Loucy (cell line): Measurements from ENCODE around the gene CNP.

Source experiments
- H2AFZ ChIP-seq: fragments of 200-600 bp; sonication (generic); 2 replicates; pipeline ENCODE4 v1.6.0; 2016; ENCODE audit warnings: antibody characterized with exemption, mild to moderate bottlenecking, low read length, moderate library complexity
- H3F3A ChIP-seq: fragments of 200-600 bp; 2 replicates; pipeline ENCODE4 v1.6.0; 2016; ENCODE audit warnings: antibody characterized with exemption, low read depth, mild to moderate bottlenecking
- H3K27me3 ChIP-seq: fragments of 200-600 bp; sonication (generic); 2 replicates; pipeline ENCODE4 v1.6.1; 2014; ENCODE audit warnings: low read length, mild to moderate bottlenecking; ENCODE audit not compliant: insufficient read depth, poor library complexity, severe bottlenecking
- H3K36me3 ChIP-seq: fragments of 200-600 bp; sonication (generic); 2 replicates; pipeline ENCODE4 v1.6.1; 2016; ENCODE audit warnings: low read length; ENCODE audit not compliant: insufficient read depth
- H3K4me1 ChIP-seq: fragments of 200-600 bp; sonication (generic); 2 replicates; pipeline ENCODE4 v1.5.1; 2014; ENCODE audit warnings: low read length, mild to moderate bottlenecking; ENCODE audit not compliant: insufficient read depth, poor library complexity, severe bottlenecking
- H3K4me2 ChIP-seq: fragments of 200-600 bp; sonication (generic); 2 replicates; pipeline ENCODE4 v1.6.0; 2014; ENCODE audit warnings: antibody characterized with exemption, low read length, low read depth, mild to moderate bottlenecking; ENCODE audit not compliant: poor library complexity, severe bottlenecking
- H3K4me3 ChIP-seq: fragments of 200-600 bp; sonication (generic); 2 replicates; pipeline ENCODE4 v1.5.1; 2014; ENCODE audit warnings: low read length, mild to moderate bottlenecking, mixed read lengths; ENCODE audit not compliant: poor library complexity, severe bottlenecking
- H3K79me2 ChIP-seq: fragments of 200-600 bp; sonication (generic); 2 replicates; pipeline ENCODE4 v1.6.1; 2014; ENCODE audit warnings: low read length; ENCODE audit not compliant: insufficient read depth
- H3K9ac ChIP-seq: fragments of 200-600 bp; sonication (generic); 2 replicates; pipeline ENCODE4 v1.6.0; 2014; ENCODE audit warnings: mild to moderate bottlenecking, low read depth, low read length, moderate library complexity; ENCODE audit not compliant: poor library complexity, severe bottlenecking
- H3K9me2 ChIP-seq: fragments of 200-600 bp; sonication (generic); replicated peaks from 2 replicates; pipeline ENCODE4 v1.6.1; 2016; ENCODE audit warnings: low read depth, low read length, mixed read lengths
- H3K9me3 ChIP-seq: fragments of 200-600 bp; sonication (generic); 2 replicates; pipeline ENCODE4 v1.6.1; 2014; ENCODE audit warnings: mild to moderate bottlenecking, antibody characterized with exemption, low read length, low read depth; ENCODE audit not compliant: insufficient read depth
- H4K20me1 ChIP-seq: fragments of 200-600 bp; sonication (generic); 2 replicates; pipeline ENCODE4 v1.6.0; 2014; ENCODE audit warnings: antibody characterized with exemption, low read length, mild to moderate bottlenecking; ENCODE audit not compliant: insufficient read depth, poor library complexity, severe bottlenecking
- CTCF ChIP-seq: fragments of 200-600 bp; sonication (generic); conservative IDR thresholded peaks from 2 replicates; pipeline ENCODE4 v1.5.1; 2014; ENCODE audit warnings: mild to moderate bottlenecking, antibody characterized with exemption, low read length
- EZH2phosphoT487 ChIP-seq: fragments of 200-600 bp; IDR thresholded peaks from 2 replicates; pipeline ENCODE4 v1.6.1; 2018; ENCODE audit warnings: antibody characterized with exemption, mild to moderate bottlenecking, moderate library complexity, borderline replicate concordance

The CNP gene

GRCh38 chr17:41939693-41940090, 26.9 kb upstream of the CNP start:
- Histone ChIP-seq H3K36me3 (no peaks in the 10 kb centered on the region), H3K27me3 (no peaks in the 10 kb centered on the region), H2AFZ (0 out of 2 replicates have a peak overlapping the region, but pooled peaks have one; percentile 23), H3K4me3 (no peak overlapping the region), H4K20me1 (no peaks in the 10 kb centered on the region), H3K4me1 (no peaks in the 10 kb centered on the region), H3K4me2 (no peak overlapping the region), H3K9ac (no peak overlapping the region), H3K9me3 (no peaks in the 10 kb centered on the region), H3K79me2 (no peaks in the 10 kb centered on the region), H3F3A (no peaks in the 10 kb centered on the region), H3K9me2 (no peaks in the 10 kb centered on the region)
- TF ChIP-seq EZH2phosphoT487 = no peak
- TF ChIP-seq CTCF = no peak

GRCh38 chr17:41941168-41941567, 25.4 kb upstream of the CNP start:
- H3K79me2 ChIP-seq = no peaks in the 10 kb centered on the region
- no peak overlapping the region for H3K4me3 ChIP-seq
- H3K9me2 ChIP-seq = no peaks in the 10 kb centered on the region
- H3K9ac ChIP-seq = no peak overlapping the region
- no peak for TF ChIP-seq CTCF
- no peak for TF ChIP-seq EZH2phosphoT487
- H3K27me3 ChIP-seq = no peaks in the 10 kb centered on the region
- H4K20me1 ChIP-seq = no peaks in the 10 kb centered on the region
- no peaks in the 10 kb centered on the region for H3K9me3 ChIP-seq
- H2AFZ ChIP-seq = no peak overlapping the region
- no peaks in the 10 kb centered on the region for H3F3A ChIP-seq
- H3K36me3 ChIP-seq = no peaks in the 10 kb centered on the region
- peaks cover 5% of the 10 kb centered on the region for H3K4me1 ChIP-seq
- H3K4me2 ChIP-seq = no peak overlapping the region

- no peak overlapping the region for H3K9ac ChIP-seq
- no peaks in the 10 kb centered on the region for H3K9me2 ChIP-seq
- H2AFZ ChIP-seq = no peak overlapping the region
- H3K9me3 ChIP-seq = no peaks in the 10 kb centered on the region
- no peaks in the 10 kb centered on the region for H3K36me3 ChIP-seq
- TF ChIP-seq CTCF (no peak), EZH2phosphoT487 (no peak)
- no peaks in the 10 kb centered on the region for H3F3A ChIP-seq
- H3K27me3 ChIP-seq = no peaks in the 10 kb centered on the region
- no peaks in the 10 kb centered on the region for H4K20me1 ChIP-seq
- no peaks in the 10 kb centered on the region for H3K79me2 ChIP-seq
- peaks cover 6% of the 10 kb centered on the region for H3K4me1 ChIP-seq
- no peak overlapping the region for H3K4me2 ChIP-seq
- H3K4me3 ChIP-seq = no peak overlapping the region
These were observed 23.8 kb upstream of the CNP start for GRCh38 chr17:41942626-41943373.
